Measurements from ENCODE around the gene RIPPLY3.
"Not testable (repeated sequence)": the region's sequence is repeated elsewhere in the genome, so short reads cannot be mapped to it uniquely, and the experiment has no call there.

DNA sequence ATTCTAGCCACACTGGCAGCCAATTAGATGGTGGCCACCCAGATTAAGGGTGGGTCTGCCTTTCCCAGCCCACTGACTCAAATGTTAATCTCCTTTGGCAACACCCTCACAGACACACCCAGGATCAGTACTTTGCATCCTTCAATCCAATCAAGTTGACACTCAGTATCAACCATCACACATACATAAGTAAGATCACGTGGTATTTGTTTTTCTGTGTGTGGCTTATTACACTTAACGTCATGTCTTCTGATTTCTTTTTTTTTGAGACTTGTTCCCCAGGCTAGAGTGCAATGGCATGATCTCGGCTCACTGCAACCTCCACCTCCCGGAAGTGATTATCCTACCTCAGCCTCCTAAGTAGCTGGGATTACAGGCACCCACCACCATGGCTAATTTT is 27.9 kb downstream of the RIPPLY3 start:
- TF ChIP-seq TFAP4 (IDR thresholded peaks at IDR 0.05; ENCODE audit: borderline replicate concordance, low read depth); HDAC6 (IDR thresholded peaks at IDR 0.05; ENCODE audit: low read depth, low read length); JUN (CRISPR knock-in tag; IDR thresholded peaks at IDR 0.05); MEF2D (CRISPR knock-in tag; IDR thresholded peaks at IDR 0.05); ZNF704 (CRISPR knock-in tag; IDR thresholded peaks at IDR 0.05; ENCODE audit: borderline replicate concordance); ARNTL (CRISPR knock-in tag; IDR thresholded peaks at IDR 0.05); ATF2 (CRISPR knock-in tag; IDR thresholded peaks at IDR 0.05); MED8 (CRISPR knock-in tag; IDR thresholded peaks at IDR 0.05; ENCODE audit: insufficient replicate concordance); SMC3 (IDR thresholded peaks at IDR 0.05; ENCODE audit: low read length); CENPT (CRISPR knock-in tag; IDR thresholded peaks at IDR 0.05; ENCODE audit: low read depth); YY1 (IDR thresholded peaks at IDR 0.05; ENCODE audit: insufficient read depth, insufficient replicate concordance, low read depth, low read length): not testable (repeated sequence)

Data from HepG2 (cell line).